GM12874 (cell line): ENCODE results near the gene CAMK2N1.

ENCODE experiments used
- CTCF ChIP-seq: IDR thresholded peaks from 2 replicates; pipeline ENCODE4 v1.5.1; 2011; ENCODE audit warnings: low read depth, mild to moderate bottlenecking, control low read depth, low read length, moderate library complexity; ENCODE audit not compliant: insufficient read depth

Gene CAMK2N1

GRCh38 chr1:20474333-20474975 is 11.6 kb downstream of the CAMK2N1 start:
- TF ChIP-seq CTCF: no peak

- no peak for TF ChIP-seq CTCF
These were observed 12.1 kb downstream of the CAMK2N1 start for GRCh38 chr1:20473894-20474293.

- TF ChIP-seq CTCF: no peak
These were observed 12.9 kb downstream of the CAMK2N1 start for GRCh38 chr1:20472860-20473711.

- no peak for TF ChIP-seq CTCF
These were observed 13.9 kb downstream of the CAMK2N1 start for GRCh38 chr1:20472121-20472520.

- no peak for TF ChIP-seq CTCF
These were observed 15.8 kb downstream of the CAMK2N1 start for GRCh38 chr1:20470194-20470593.

GRCh38 chr1:20469406-20470076 is 16.5 kb downstream of the CAMK2N1 start:
- no peak for TF ChIP-seq CTCF

GRCh38 chr1:20466273-20466672 is 19.7 kb downstream of the CAMK2N1 start:
- TF ChIP-seq CTCF: no peak
